Measurements from ENCODE around the gene RUSF1. TPM values are rescaled to one million over a fixed set of nuclear protein-coding genes. Genes with fewer than 3 reads are reported as not detected.
"Not testable (repeated sequence)": the region's sequence is repeated elsewhere in the genome, so short reads cannot be mapped to it uniquely, and the experiment has no call there.

The RUSF1 gene
- total and polyA plus RNA-seq, 7 donors: 6.9 to 16.2 (median 10.8) TPM

DNA sequence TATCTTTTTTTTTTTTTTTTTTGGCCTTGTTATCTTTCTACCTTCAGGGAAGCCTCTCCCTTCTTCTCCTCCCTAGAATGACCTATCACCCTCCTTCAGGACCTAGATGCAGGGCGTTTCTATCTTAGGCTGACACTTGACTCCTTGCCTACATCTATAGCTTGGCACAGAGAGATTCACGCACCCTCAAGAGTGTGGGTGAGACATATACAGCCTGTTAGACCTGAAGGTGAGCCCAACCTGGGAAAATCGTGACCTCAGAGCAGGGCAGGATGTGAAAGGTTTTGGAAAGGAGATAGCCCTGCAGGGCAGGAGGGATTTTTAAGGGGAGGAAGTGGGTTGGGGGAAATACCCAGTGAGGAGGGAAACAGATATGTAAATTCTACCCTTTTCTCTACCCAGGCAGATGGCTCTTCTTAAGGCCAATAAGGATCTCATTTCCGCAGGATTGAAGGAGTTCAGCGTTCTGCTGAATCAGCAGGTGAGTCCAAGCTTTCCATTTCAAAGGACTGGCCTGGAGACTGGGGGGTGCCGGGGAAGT is 19.6 kb upstream of the RUSF1 start, which contains the start of gene AHSP:
TSS of gene AHSP (plus strand) at position 167 of the 541 bp plus-strand sequence. CDS start at position 407, 240 bp downstream.
- no peak for DNase-seq
- no peak for ATAC-seq
- TF ChIP-seq, protein P1, sequence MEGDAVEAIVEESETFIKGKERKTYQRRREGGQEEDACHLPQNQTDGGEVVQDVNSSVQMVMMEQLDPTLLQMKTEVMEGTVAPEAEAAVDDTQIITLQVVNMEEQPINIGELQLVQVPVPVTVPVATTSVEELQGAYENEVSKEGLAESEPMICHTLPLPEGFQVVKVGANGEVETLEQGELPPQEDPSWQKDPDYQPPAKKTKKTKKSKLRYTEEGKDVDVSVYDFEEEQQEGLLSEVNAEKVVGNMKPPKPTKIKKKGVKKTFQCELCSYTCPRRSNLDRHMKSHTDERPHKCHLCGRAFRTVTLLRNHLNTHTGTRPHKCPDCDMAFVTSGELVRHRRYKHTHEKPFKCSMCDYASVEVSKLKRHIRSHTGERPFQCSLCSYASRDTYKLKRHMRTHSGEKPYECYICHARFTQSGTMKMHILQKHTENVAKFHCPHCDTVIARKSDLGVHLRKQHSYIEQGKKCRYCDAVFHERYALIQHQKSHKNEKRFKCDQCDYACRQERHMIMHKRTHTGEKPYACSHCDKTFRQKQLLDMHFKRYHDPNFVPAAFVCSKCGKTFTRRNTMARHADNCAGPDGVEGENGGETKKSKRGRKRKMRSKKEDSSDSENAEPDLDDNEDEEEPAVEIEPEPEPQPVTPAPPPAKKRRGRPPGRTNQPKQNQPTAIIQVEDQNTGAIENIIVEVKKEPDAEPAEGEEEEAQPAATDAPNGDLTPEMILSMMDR (IDR thresholded peaks at IDR 0.05): no peak
- peaks cover 0 to 52% (median 20%) of the 10 kb centered on the region in 3 donors for H3K27me3 ChIP-seq (ENCODE audit: insufficient read depth in 3 of 3, low read length in 2 of 3)
- intact Hi-C loops (cut with DNase I): no loop called here
- no peaks in the 10 kb centered on the region for H3K4me1 ChIP-seq
- 37 to 49% (median 45%) methylated on average over 6 of the region's 6 CpGs for WGBS, 3 donors
- no peaks in the 10 kb centered on the region for H3K36me3 ChIP-seq (ENCODE audit: insufficient read depth in 1 of 2, low read depth in 1 of 2)
- no peaks in the 10 kb centered on the region for H3K9me3 ChIP-seq
- peak within 1 kb of the TSS; percentile 47 for H3K4me3 ChIP-seq
- H3K27ac ChIP-seq: no peak within 1 kb of the TSS

DNA sequence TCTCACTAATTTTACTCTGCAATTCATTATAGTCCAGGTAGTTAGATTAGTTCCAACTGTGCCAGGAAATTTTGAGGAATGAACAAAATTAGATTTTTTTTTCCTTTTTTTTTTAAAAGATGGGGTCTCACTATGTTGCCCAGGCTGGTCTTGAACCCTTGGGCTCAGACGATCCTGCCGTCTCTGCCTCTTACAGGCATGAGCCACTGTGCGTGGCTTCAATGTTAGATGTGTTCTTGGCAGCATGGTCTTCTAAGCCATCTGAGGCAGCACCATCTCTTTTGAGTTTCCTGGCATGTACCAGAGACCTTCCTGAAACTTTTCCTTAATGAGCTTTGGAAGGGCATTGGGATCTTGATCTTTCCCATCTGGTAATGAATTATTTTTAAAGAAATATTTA is 16.9 kb upstream of the RUSF1 start:
- Histone ChIP-seq H3K27ac (no peak overlapping the region), H3K4me1 (no peaks in the 10 kb centered on the region), H3K4me3 (no peak overlapping the region), H3K36me3 (ENCODE audit: insufficient read depth in 1 of 2, low read depth in 1 of 2) (no peaks in the 10 kb centered on the region), H3K9me3 (no peaks in the 10 kb centered on the region), H3K27me3 (ENCODE audit: insufficient read depth in 3 of 3, low read length in 2 of 3) (peaks cover 0 to 28% (median 14%) of the 10 kb centered on the region in 3 donors)
- 82 to 84% (median 83%) methylated on average over 3 of the region's 3 CpGs for WGBS, 3 donors
- DNase-seq: no peak
- intact Hi-C loops (cut with DNase I): no loop called here
- TF ChIP-seq, protein P1 (IDR thresholded peaks at IDR 0.05): no peak
- no peak for ATAC-seq

DNA sequence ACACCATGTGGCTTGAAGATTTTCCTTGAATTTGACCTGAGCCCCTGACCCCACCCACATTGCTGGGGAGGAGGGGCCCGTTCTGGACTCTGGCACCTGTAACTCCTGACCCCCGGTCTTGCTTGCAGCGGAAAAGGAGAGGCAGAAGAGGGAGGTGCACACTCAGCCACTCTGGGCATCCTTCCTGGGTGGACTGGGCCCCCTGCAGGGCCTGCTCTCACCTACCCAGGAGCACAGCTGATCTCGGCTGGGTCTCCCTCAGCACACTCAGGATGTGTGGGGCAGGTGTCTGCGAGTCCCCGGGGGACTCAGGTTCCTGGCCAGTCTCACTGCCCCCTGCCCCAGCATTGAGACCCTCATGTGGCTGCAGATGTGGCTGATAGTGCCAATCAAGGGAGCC is 15.6 kb upstream of the RUSF1 start:
- H3K36me3 ChIP-seq (ENCODE audit: insufficient read depth in 1 of 2, low read depth in 1 of 2); DNase-seq; H3K4me1 ChIP-seq; ATAC-seq; H3K9me3 ChIP-seq; H3K4me3 ChIP-seq; H3K27ac ChIP-seq; intact Hi-C loops (cut with DNase I): not testable (repeated sequence)
- peaks cover 0 to 17% (median 11%) of the 10 kb centered on the region in 3 donors for H3K27me3 ChIP-seq (ENCODE audit: insufficient read depth in 3 of 3, low read length in 2 of 3)
- 35 to 52% (median 42%) methylated on average over 2 to 3 of the region's 6 CpGs for WGBS, 3 donors

- no peak for DNase-seq
- H3K4me1 ChIP-seq: no peaks in the 10 kb centered on the region
- H3K27ac ChIP-seq: no peak overlapping the region
- no peaks in the 10 kb centered on the region for H3K9me3 ChIP-seq
- H3K27me3 ChIP-seq (ENCODE audit: insufficient read depth in 3 of 3, low read length in 2 of 3): no peaks in the 10 kb centered on the region
- TF ChIP-seq, protein P1 (IDR thresholded peaks at IDR 0.05): no peak
- WGBS, 3 donors: 80 to 90% (median 84%) methylated on average over 6 of the region's 6 CpGs
- ATAC-seq: no peak
- H3K36me3 ChIP-seq (ENCODE audit: insufficient read depth in 1 of 2, low read depth in 1 of 2): no peaks in the 10 kb centered on the region
- intact Hi-C loops (cut with DNase I): no loop called here
- no peak overlapping the region for H3K4me3 ChIP-seq
These were observed 13.9 kb upstream of the RUSF1 start for GRCh38 chr16:31522071-31522470.

GRCh38 chr16:31521368-31521767 is 13.2 kb upstream of the RUSF1 start:
- H3K9me3 ChIP-seq: no peaks in the 10 kb centered on the region
- WGBS, 3 donors: 76 to 93% (median 90%) methylated on average over 3 of the region's 3 CpGs
- no peak for DNase-seq
- TF ChIP-seq, protein P1 (IDR thresholded peaks at IDR 0.05): no peak
- no peak overlapping the region for H3K4me3 ChIP-seq
- no peak overlapping the region for H3K27ac ChIP-seq
- H3K27me3 ChIP-seq (ENCODE audit: insufficient read depth in 3 of 3, low read length in 2 of 3): no peaks in the 10 kb centered on the region
- H3K36me3 ChIP-seq (ENCODE audit: insufficient read depth in 1 of 2, low read depth in 1 of 2): no peaks in the 10 kb centered on the region
- no peaks in the 10 kb centered on the region for H3K4me1 ChIP-seq
- intact Hi-C loops (cut with DNase I): no loop called here
- no peak for ATAC-seq

All from psoas muscle (tissue), 8 donors.